GM19467 (cell line): ENCODE data around the gene NR2C2AP.
"Not testable (repeated sequence)": the region's sequence is repeated elsewhere in the genome, so short reads cannot be mapped to it uniquely, and the experiment has no call there.

Experiments
- ATAC-seq: cut with Tn5 transposase; IDR thresholded peaks from one replicate; pipeline ENCODE4 v1.9.1; 2021; ENCODE audit warnings: mild to moderate bottlenecking, moderate library complexity; ENCODE audit not compliant: unreplicated experiment

NR2C2AP gene

GRCh38 chr19:19185853-19186740 is 17.1 kb downstream of the NR2C2AP start:
- ATAC-seq, result no peak

GRCh38 chr19:19181488-19181998 is 21.7 kb downstream of the NR2C2AP start:
- ATAC-seq, result no peak

GRCh38 chr19:19179548-19180441 is 23.4 kb downstream of the NR2C2AP start:
- no peak for ATAC-seq

- ATAC-seq, result no peak
Observed at GRCh38 chr19:19176950-19177349, 26.3 kb downstream of the NR2C2AP start.

GRCh38 chr19:19173243-19173642 is 30.0 kb downstream of the NR2C2AP start:
- ATAC-seq, result not testable (repeated sequence)

- ATAC-seq, result no peak
Observed at GRCh38 chr19:19171821-19172532, 31.2 kb downstream of the NR2C2AP start.

- ATAC-seq, result no peak
Observed at GRCh38 chr19:19170873-19171672, 32.1 kb downstream of the NR2C2AP start.

- ATAC-seq, result peak; percentile 77
Observed at GRCh38 chr19:19170053-19170872, 33.0 kb downstream of the NR2C2AP start, which contains the start of gene MEF2B. MEF2B (minus strand) TSS chr19:19170263; CDS start chr19:19150735, 19,528 bp downstream.

- ATAC-seq, result no peak
Observed at GRCh38 chr19:19169236-19170052, 33.8 kb downstream of the NR2C2AP start.

GRCh38 chr19:19167612-19168011 is 35.6 kb downstream of the NR2C2AP start:
- ATAC-seq, result no peak

GRCh38 chr19:19165396-19165795 is 37.8 kb downstream of the NR2C2AP start:
- no peak for ATAC-seq

- ATAC-seq, result no peak
Observed at GRCh38 chr19:19162495-19162894, 40.7 kb downstream of the NR2C2AP start.

GRCh38 chr19:19160461-19161035 is 42.7 kb downstream of the NR2C2AP start:
- ATAC-seq, result no peak

GRCh38 chr19:19159534-19159933 is 43.7 kb downstream of the NR2C2AP start:
- no peak for ATAC-seq

GRCh38 chr19:19157808-19158207 is 45.4 kb downstream of the NR2C2AP start:
- no peak for ATAC-seq

- ATAC-seq, result peak; percentile 73
Observed at GRCh38 chr19:19155495-19156219, 47.6 kb downstream of the NR2C2AP start.
